Heart left ventricle (tissue), 13 donors: Measurements from ENCODE around the gene RPL13A.

Experiments
- POLR2A ChIP-seq, 2 donors: fragments of 450-650 bp; IDR thresholded peaks; one replicate each; pipeline ENCODE4 v1.6.1; 2017; ENCODE audit warnings: antibody characterized with exemption in 2 of 2, mild to moderate bottlenecking in 2 of 2, moderate library complexity in 2 of 2
- TF ChIP-seq, protein P1 (sequence below), 12 donors: fragments of 200-600 bp; sonication (generic) in 4 of 12; IDR thresholded peaks; one replicate each; pipeline versions ENCODE4 v1.5.0 to v1.8.0; 2018 to 2022; ENCODE audit warnings: antibody characterized with exemption in 12 of 12, mild to moderate bottlenecking in 5 of 12
- donor health status: ischemic (EF 13 %, LVEDD 7.1; RV severe dilation, severe dysfunction).
- donor health status: DM: no; HTN: yes; CAD: no.
- donor health status: DM: no; HTN: no; CAD: no.
- donor health status: ischemic (EF 25% LVEDD 6.9; RV normal size, moderate dysfunction).
- donor health status: ischemic (EF 25% LVEDD 5.7; RV mildly dilated, moderate dysfunction).
- donor health status: ischemic (EF 35%, LVEDD 5.7; RV mildly dilated, moderate dysfunction).
- donor health status: nonischemic (EF 11% LVEDD 7.7; RV severe dilation, severe dysfunction).
- donor health status: DM: yes; HTN: yes; CAD: no.
- donor health status: PGD.
- donor health status: ischemic (EF 29% LVEDD 5.4; RV normal size, mild dysfunction).
- donor health status: nonischemic (EF 23%, LVEDD 6.1; RV moderate dilation, normal function).

DNA sequence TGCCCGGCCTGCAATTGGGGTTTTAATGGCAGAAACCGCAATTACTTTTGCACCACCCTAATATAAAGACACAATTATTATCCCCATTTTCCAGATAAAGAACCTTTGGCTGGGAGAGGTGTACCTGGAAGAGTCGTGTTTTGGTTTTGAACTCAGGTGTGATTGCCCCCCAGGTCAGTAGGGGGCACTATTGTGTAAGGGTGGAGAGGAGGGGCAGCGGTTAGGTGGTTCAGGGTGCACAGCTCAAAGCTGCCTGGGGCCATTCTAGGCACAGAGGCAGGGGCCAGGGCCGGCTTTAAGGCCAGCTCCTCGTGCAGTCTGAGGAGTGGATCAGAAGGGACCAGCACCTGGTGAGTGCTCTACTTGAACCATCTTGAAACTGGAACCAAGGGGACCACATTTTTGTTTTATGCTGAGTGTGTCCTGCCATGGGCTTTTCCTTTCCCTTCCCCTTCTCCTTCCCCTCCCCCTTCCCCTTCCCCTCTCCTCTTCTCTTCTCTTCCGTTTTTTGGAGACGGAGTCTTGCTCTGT, 19.2 kb downstream of the RPL13A start:
- TF ChIP-seq POLR2A (IDR thresholded peaks at IDR 0.05): no peak
- TF ChIP-seq, protein P1, sequence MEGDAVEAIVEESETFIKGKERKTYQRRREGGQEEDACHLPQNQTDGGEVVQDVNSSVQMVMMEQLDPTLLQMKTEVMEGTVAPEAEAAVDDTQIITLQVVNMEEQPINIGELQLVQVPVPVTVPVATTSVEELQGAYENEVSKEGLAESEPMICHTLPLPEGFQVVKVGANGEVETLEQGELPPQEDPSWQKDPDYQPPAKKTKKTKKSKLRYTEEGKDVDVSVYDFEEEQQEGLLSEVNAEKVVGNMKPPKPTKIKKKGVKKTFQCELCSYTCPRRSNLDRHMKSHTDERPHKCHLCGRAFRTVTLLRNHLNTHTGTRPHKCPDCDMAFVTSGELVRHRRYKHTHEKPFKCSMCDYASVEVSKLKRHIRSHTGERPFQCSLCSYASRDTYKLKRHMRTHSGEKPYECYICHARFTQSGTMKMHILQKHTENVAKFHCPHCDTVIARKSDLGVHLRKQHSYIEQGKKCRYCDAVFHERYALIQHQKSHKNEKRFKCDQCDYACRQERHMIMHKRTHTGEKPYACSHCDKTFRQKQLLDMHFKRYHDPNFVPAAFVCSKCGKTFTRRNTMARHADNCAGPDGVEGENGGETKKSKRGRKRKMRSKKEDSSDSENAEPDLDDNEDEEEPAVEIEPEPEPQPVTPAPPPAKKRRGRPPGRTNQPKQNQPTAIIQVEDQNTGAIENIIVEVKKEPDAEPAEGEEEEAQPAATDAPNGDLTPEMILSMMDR (IDR thresholded peaks at IDR 0.05): peak; percentile 55 to 79 (median 62)
